NCI-H748 treated with DMSO at 0.1 percent for 48 hours (cell line): ENCODE results near the gene TMEM200B.
"Not testable (repeated sequence)": the region's sequence is repeated elsewhere in the genome, so short reads cannot be mapped to it uniquely, and the experiment has no call there.

Source experiments
- DNase-seq: peaks from one replicate; lab custom pipeline; 2025; lab: John Stamatoyannopoulos, UW

Gene TMEM200B

DNA sequence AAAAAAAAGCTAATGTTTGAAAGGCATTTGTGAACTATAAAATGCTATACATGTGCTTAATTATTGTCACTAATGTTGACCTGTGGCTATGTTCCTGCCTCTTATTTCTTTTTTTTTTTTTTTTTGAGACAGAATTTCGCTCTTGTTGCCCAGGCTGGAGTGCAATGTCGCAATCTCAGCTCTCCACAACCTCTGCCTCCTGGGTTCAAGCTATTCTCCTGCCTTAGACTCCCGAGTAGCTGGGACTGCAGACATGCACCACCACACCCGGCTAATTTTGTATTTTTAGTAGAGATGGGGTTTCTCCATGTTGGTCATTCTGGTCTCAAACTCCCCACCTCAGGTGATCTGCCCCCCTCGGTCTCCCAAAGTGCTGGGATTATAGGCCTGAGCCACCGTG lies 15.7 kb downstream of the TMEM200B start:
- not testable (repeated sequence) for DNase-seq

- DNase-seq, result no peak
Measured at GRCh38 chr1:29105822-29106221, 17.9 kb downstream of the TMEM200B start.

GRCh38 chr1:29100487-29100886 lies 23.2 kb downstream of the TMEM200B start:
- no peak for DNase-seq

DNA sequence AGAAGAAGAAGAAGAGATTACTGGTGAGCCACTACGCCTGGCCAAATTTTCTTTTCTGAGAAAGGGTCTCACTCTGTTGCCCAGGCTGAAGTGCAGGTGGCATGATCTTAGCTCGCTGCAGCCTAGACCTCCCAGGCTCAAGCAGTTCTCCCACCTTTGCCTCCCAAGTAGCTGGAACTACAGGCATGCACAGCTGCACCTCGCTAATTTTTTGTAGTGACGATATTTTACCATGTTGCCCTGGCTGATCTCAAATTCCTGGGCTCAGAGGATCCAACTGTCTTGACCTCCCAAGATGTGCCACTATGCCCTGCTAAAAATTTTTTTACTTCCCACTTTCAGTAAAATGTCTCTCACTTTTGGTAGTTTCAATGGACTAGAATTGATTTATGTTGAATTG lies 24.4 kb downstream of the TMEM200B start:
- DNase-seq, result no peak

DNA sequence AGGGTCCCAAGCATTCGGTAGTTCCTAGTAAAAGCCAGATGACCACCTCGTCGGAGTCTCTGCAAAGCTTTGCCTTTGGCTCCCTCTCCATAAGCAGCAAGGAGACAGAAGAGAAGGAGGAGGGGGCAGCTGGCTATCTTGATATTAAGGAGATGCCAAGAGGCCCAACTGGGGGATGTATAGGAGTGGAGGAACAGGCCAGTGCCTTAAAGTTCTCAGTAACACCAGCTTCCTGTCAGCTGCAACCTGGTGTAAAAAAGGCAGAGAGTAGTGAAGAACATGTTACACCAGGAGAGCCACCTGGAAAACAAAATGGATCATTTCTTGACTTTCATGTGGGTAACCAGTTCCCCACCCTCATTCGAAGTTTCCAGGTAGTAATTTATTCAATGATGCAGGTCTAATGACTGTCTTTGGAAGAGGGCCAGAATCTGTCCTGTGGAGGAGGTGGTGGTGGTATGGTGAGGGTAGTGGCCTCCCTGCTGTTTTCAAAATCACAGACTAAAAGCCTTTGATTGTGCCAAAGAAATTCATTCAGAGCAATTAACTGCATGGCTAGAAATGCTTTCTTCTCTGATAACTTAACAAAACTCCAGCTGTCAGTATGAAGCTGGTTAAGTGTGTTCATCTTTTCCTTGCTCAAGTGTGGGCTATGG lies 27.3 kb downstream of the TMEM200B start:
- DNase-seq, result peak; percentile 82

DNA sequence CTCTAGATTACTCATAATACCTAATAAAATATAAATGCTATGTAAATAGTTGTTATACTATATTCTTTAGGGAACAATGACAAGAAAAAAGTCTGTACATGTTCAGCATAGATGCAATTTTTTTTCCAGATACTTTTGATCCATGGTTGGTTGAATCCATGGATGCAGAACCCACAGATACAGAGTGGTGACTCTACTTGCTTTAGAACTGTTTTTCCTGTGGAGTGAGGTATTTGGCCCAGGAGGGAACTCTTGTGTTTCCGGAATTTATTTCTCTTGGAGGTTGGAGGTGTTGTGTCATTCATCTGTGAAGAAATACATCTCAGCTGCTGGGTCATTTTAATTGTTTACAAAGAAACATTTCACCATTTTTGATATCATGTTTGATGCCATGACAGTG lies 28.7 kb downstream of the TMEM200B start:
- no peak for DNase-seq

- no peak for DNase-seq
Measured at GRCh38 chr1:29094433-29094832, 29.3 kb downstream of the TMEM200B start.

DNA sequence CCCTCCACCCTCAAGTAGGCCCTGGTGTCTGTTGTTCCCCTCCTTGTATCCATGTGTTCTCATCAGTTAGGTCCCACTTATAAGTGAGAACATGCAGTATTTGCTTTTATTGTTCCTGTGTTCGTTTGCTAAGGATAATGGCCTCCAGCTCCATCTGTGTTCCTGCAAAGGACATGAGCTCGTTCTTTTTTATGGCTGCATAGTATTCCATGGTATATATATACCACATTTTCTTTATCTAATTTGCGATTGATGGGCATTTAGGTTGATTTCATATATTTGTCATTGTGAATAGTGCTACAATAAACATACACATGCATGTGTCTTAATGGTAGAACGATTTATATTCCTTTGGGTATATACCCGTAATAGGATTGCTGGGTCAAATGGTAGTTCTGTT lies 31.0 kb downstream of the TMEM200B start:
- not testable (repeated sequence) for DNase-seq

GRCh38 chr1:29090937-29091618 lies 32.6 kb downstream of the TMEM200B start:
- peak; percentile 90 for DNase-seq

DNA sequence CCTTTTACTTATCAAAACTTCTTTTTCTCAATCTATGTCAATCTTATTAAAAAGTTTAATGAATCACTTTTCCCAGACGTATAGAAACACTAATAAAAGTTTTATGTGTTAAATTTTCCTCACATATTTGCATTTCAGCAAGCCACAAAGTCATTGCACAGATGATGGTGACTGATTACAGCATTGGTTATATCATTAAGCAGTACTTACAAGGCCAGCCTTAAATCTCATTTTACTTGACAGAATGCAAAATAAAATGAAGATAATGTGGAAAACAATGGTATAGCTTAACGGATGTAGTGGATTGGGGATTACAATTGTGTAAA lies 39.5 kb downstream of the TMEM200B start:
- DNase-seq, result no peak

GRCh38 chr1:29083317-29084195 lies 40.1 kb downstream of the TMEM200B start:
- DNase-seq, result no peak

GRCh38 chr1:29082519-29082918 lies 41.2 kb downstream of the TMEM200B start:
- DNase-seq, result no peak

GRCh38 chr1:29081201-29081600 lies 42.5 kb downstream of the TMEM200B start:
- no peak for DNase-seq

- not testable (repeated sequence) for DNase-seq
Measured at GRCh38 chr1:29079916-29080629, 43.6 kb downstream of the TMEM200B start.

DNA sequence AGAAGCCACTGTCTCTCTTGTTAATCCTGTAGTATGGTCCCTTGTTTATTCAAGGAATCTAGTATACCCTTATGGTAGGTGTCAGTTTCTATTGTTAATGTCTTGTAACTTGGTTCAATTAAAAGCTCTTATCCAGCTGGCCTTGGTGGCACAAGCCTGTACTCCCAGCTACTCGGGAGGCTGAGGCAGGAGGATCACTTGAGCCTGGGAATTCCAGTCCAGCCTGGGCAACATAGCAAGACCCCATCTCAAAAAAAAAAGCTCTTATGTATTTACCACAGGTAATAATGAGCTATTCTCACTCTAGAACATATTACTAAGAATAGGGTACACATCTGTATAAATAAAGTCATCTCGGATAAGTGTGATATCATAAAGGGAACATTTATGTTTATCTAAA lies 46.5 kb downstream of the TMEM200B start:
- DNase-seq, result no peak
